Measurements from ENCODE around the gene RAB27B. TPM values are rescaled to one million over a fixed set of nuclear protein-coding genes. Genes with fewer than 3 reads are reported as not detected.

Gene RAB27B
- total RNA-seq, 4 donors from 2014 or later: 0.32 to 1.8 (median 0.76) TPM

GRCh38 chr18:54860941-54861340 lies 32.7 kb downstream of the RAB27B start:
- ATAC-seq (ENCODE audit: low FRiP score) (no peak), DNase-seq (ENCODE audit: low spot score) (no peak)
- TF ChIP-seq, protein P1, sequence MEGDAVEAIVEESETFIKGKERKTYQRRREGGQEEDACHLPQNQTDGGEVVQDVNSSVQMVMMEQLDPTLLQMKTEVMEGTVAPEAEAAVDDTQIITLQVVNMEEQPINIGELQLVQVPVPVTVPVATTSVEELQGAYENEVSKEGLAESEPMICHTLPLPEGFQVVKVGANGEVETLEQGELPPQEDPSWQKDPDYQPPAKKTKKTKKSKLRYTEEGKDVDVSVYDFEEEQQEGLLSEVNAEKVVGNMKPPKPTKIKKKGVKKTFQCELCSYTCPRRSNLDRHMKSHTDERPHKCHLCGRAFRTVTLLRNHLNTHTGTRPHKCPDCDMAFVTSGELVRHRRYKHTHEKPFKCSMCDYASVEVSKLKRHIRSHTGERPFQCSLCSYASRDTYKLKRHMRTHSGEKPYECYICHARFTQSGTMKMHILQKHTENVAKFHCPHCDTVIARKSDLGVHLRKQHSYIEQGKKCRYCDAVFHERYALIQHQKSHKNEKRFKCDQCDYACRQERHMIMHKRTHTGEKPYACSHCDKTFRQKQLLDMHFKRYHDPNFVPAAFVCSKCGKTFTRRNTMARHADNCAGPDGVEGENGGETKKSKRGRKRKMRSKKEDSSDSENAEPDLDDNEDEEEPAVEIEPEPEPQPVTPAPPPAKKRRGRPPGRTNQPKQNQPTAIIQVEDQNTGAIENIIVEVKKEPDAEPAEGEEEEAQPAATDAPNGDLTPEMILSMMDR (IDR thresholded peaks at IDR 0.05): no peak

GRCh38 chr18:54867131-54867530 lies 38.9 kb downstream of the RAB27B start:
- no peak for DNase-seq (ENCODE audit: low spot score)
- TF ChIP-seq, protein P1 (IDR thresholded peaks at IDR 0.05): no peak
- no peak for ATAC-seq (ENCODE audit: low FRiP score)

GRCh38 chr18:54871231-54871630 lies 43.0 kb downstream of the RAB27B start:
- DNase-seq (ENCODE audit: low spot score): no peak
- ATAC-seq (ENCODE audit: low FRiP score): no peak
- TF ChIP-seq, protein P1 (IDR thresholded peaks at IDR 0.05): no peak

DNA sequence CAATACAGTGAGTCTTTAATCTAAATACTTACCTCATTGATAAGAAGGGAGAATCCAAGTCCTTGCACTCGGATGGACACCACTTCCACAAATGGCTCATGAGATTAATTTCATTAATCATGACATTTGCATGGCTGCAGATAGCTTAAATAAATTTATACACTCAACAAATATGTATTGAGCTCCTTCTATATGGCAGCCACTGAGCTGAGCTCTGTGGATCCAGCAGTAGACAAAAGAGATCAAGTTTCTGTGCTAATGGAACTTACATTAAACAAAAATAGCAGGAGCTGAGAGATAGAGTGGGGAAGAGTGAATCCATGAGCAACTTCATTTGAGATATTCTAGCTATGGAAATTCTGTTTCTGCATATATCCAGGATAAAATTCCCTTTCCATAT lies 44.4 kb downstream of the RAB27B start:
- TF ChIP-seq, protein P1 (IDR thresholded peaks at IDR 0.05): no peak
- ATAC-seq (ENCODE audit: low FRiP score) (no peak), DNase-seq (ENCODE audit: low spot score) (no peak)

GRCh38 chr18:54873884-54874255 lies 45.6 kb downstream of the RAB27B start:
- no peak for ATAC-seq (ENCODE audit: low FRiP score)
- DNase-seq (ENCODE audit: low spot score): no peak
- TF ChIP-seq, protein P1 (IDR thresholded peaks at IDR 0.05): no peak

- ATAC-seq (ENCODE audit: low FRiP score): no peak
- no peak for DNase-seq (ENCODE audit: low spot score)
- TF ChIP-seq, protein P1 (IDR thresholded peaks at IDR 0.05): no peak
Measured at GRCh38 chr18:54875063-54875462, 46.8 kb downstream of the RAB27B start.

GRCh38 chr18:54877076-54877475 lies 48.8 kb downstream of the RAB27B start:
- DNase-seq (ENCODE audit: low spot score) (no peak), ATAC-seq (ENCODE audit: low FRiP score) (no peak)
- TF ChIP-seq, protein P1 (IDR thresholded peaks at IDR 0.05): no peak

Data from omental fat pad (tissue), 4 donors.